Measurements from ENCODE around the gene SPPL2A. TPM values are rescaled to one million over a fixed set of nuclear protein-coding genes. Genes with fewer than 3 reads are reported as not detected.

SPPL2A gene
- total RNA-seq, 1 experiment from 2014 or later, result 34.4 TPM

- POLR2A ChIA-PET (ENCODE audit: unreplicated experiment), result no interaction called here
- H3K9me3 ChIP-seq (ENCODE audit: low read length), result no peaks in the 10 kb centered on the region
- ATAC-seq (no peak), DNase-seq (no peak)
- CTCF ChIA-PET, result no interaction called here
- no peaks in the 10 kb centered on the region for H3K4me1 ChIP-seq (ENCODE audit: insufficient read depth, low read length)
- no peaks in the 10 kb centered on the region for H3K36me3 ChIP-seq (ENCODE audit: low read depth, low read length)
- TF ChIP-seq EZH2 (IDR thresholded peaks at IDR 0.05; ENCODE audit: low read length, unreplicated experiment), result no peak
- no peak for TF ChIP-seq CTCF (conservative IDR thresholded peaks at IDR 0.05; ENCODE audit: low read depth, low read length)
- no peak for TF ChIP-seq EZH2phosphoT487 (IDR thresholded peaks at IDR 0.05; ENCODE audit: borderline replicate concordance, low read length)
- no TSS peak for BruUV-seq (replicated peaks)
- no peaks in the 10 kb centered on the region for H3F3A ChIP-seq (ENCODE audit: low read length, unreplicated experiment)
- no peaks in the 10 kb centered on the region for H4K20me1 ChIP-seq (ENCODE audit: low read length)
- no peaks in the 10 kb centered on the region for H3K9me2 ChIP-seq (replicated peaks; ENCODE audit: low read length)
- no peak overlapping the region for H3K4me3 ChIP-seq (ENCODE audit: low read length)
- H2AFZ ChIP-seq (ENCODE audit: low read length), result no peak overlapping the region
- H3K4me2 ChIP-seq (ENCODE audit: low read length), result no peak overlapping the region
- H3K27me3 ChIP-seq (ENCODE audit: low read length), result no peaks in the 10 kb centered on the region
- no peak overlapping the region for H3K9ac ChIP-seq (ENCODE audit: low read length)
- H3K79me2 ChIP-seq (ENCODE audit: low read length), result no peaks in the 10 kb centered on the region
- no peak overlapping the region for H3K27ac ChIP-seq (ENCODE audit: low read length)
- intact Hi-C loops (cut with micrococcal nuclease), result no loop called here
Observed at GRCh38 chr15:50783895-50784294, 18.4 kb upstream of the SPPL2A start.

- H3K4me3 ChIP-seq (ENCODE audit: low read length), result no peak overlapping the region
- no peaks in the 10 kb centered on the region for H3F3A ChIP-seq (ENCODE audit: low read length, unreplicated experiment)
- no peak overlapping the region for H3K9ac ChIP-seq (ENCODE audit: low read length)
- ChIA-PET POLR2A (ENCODE audit: unreplicated experiment) (no interaction called here), CTCF (no interaction called here)
- H3K4me2 ChIP-seq (ENCODE audit: low read length), result no peak overlapping the region
- DNase-seq, result no peak
- no peaks in the 10 kb centered on the region for H3K79me2 ChIP-seq (ENCODE audit: low read length)
- no TSS peak for BruUV-seq (replicated peaks)
- TF ChIP-seq EZH2 (IDR thresholded peaks at IDR 0.05; ENCODE audit: low read length, unreplicated experiment), result no peak
- no peak for TF ChIP-seq EZH2phosphoT487 (IDR thresholded peaks at IDR 0.05; ENCODE audit: borderline replicate concordance, low read length)
- TF ChIP-seq CTCF (conservative IDR thresholded peaks at IDR 0.05; ENCODE audit: low read depth, low read length), result no peak
- H3K9me3 ChIP-seq (ENCODE audit: low read length), result no peaks in the 10 kb centered on the region
- H3K4me1 ChIP-seq (ENCODE audit: insufficient read depth, low read length), result no peaks in the 10 kb centered on the region
- no peaks in the 10 kb centered on the region for H3K36me3 ChIP-seq (ENCODE audit: low read depth, low read length)
- no peaks in the 10 kb centered on the region for H3K27me3 ChIP-seq (ENCODE audit: low read length)
- no peak overlapping the region for H3K27ac ChIP-seq (ENCODE audit: low read length)
- no peak overlapping the region for H2AFZ ChIP-seq (ENCODE audit: low read length)
- no peaks in the 10 kb centered on the region for H3K9me2 ChIP-seq (replicated peaks; ENCODE audit: low read length)
- no peak for ATAC-seq
- intact Hi-C loops (cut with micrococcal nuclease), result no loop called here
- no peaks in the 10 kb centered on the region for H4K20me1 ChIP-seq (ENCODE audit: low read length)
Observed at GRCh38 chr15:50783411-50783810, 17.9 kb upstream of the SPPL2A start.

- H3K36me3 ChIP-seq (ENCODE audit: low read depth, low read length), result no peaks in the 10 kb centered on the region
- no peak for ATAC-seq
- H3K9me3 ChIP-seq (ENCODE audit: low read length), result no peaks in the 10 kb centered on the region
- no peaks in the 10 kb centered on the region for H3K27me3 ChIP-seq (ENCODE audit: low read length)
- intact Hi-C loops (cut with micrococcal nuclease), result no loop called here
- H3K4me3 ChIP-seq (ENCODE audit: low read length), result no peak overlapping the region
- no peak for TF ChIP-seq EZH2 (IDR thresholded peaks at IDR 0.05; ENCODE audit: low read length, unreplicated experiment)
- TF ChIP-seq CTCF (conservative IDR thresholded peaks at IDR 0.05; ENCODE audit: low read depth, low read length), result no peak
- TF ChIP-seq EZH2phosphoT487 (IDR thresholded peaks at IDR 0.05; ENCODE audit: borderline replicate concordance, low read length), result no peak
- no peak overlapping the region for H2AFZ ChIP-seq (ENCODE audit: low read length)
- H4K20me1 ChIP-seq (ENCODE audit: low read length), result no peaks in the 10 kb centered on the region
- H3K4me1 ChIP-seq (ENCODE audit: insufficient read depth, low read length), result no peaks in the 10 kb centered on the region
- DNase-seq, result no peak
- H3K4me2 ChIP-seq (ENCODE audit: low read length), result no peak overlapping the region
- H3K9ac ChIP-seq (ENCODE audit: low read length), result no peak overlapping the region
- no peaks in the 10 kb centered on the region for H3F3A ChIP-seq (ENCODE audit: low read length, unreplicated experiment)
- no peaks in the 10 kb centered on the region for H3K9me2 ChIP-seq (replicated peaks; ENCODE audit: low read length)
- BruUV-seq (replicated peaks), result no TSS peak
- H3K79me2 ChIP-seq (ENCODE audit: low read length), result no peaks in the 10 kb centered on the region
- CTCF ChIA-PET, result no interaction called here
- H3K27ac ChIP-seq (ENCODE audit: low read length), result no peak overlapping the region
- POLR2A ChIA-PET (ENCODE audit: unreplicated experiment), result no interaction called here
Observed at GRCh38 chr15:50778086-50778485, 12.6 kb upstream of the SPPL2A start.

Measured in PC-3 (cell line).